Gastrocnemius medialis (tissue), 4 donors: ENCODE measurements around the gene OSBPL10.

Source experiments
- POLR2A ChIP-seq, 2 donors: fragments of 450-650 bp; IDR thresholded peaks; one replicate each; pipeline ENCODE4 v1.6.1; 2017; ENCODE audit warnings: antibody characterized with exemption in 2 of 2, mild to moderate bottlenecking in 2 of 2, moderate library complexity in 2 of 2
- TF ChIP-seq, protein P1 (sequence below), 5 experiments: fragments of 450-650 bp in 3 of 5; fragments of 200-600 bp in 2 of 5; sonication (generic) in 2 of 5; IDR thresholded peaks in 4 of 5; conservative IDR thresholded peaks in 1 of 5; 1 replicate in 4 of 5; 2 replicates in 1 of 5; pipeline ENCODE4 v1.5.1; 2016 to 2019; ENCODE audit warnings: antibody characterized with exemption in 5 of 5, mild to moderate bottlenecking in 3 of 5, moderate library complexity in 3 of 5

GRCh38 chr3:31829010-31829409, 152.1 kb downstream of the OSBPL10 start:
- TF ChIP-seq, protein P1, sequence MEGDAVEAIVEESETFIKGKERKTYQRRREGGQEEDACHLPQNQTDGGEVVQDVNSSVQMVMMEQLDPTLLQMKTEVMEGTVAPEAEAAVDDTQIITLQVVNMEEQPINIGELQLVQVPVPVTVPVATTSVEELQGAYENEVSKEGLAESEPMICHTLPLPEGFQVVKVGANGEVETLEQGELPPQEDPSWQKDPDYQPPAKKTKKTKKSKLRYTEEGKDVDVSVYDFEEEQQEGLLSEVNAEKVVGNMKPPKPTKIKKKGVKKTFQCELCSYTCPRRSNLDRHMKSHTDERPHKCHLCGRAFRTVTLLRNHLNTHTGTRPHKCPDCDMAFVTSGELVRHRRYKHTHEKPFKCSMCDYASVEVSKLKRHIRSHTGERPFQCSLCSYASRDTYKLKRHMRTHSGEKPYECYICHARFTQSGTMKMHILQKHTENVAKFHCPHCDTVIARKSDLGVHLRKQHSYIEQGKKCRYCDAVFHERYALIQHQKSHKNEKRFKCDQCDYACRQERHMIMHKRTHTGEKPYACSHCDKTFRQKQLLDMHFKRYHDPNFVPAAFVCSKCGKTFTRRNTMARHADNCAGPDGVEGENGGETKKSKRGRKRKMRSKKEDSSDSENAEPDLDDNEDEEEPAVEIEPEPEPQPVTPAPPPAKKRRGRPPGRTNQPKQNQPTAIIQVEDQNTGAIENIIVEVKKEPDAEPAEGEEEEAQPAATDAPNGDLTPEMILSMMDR (IDR thresholded peaks at IDR 0.05 in 4 of 5, conservative IDR thresholded peaks at IDR 0.05 in 1 of 5) = no peak
- TF ChIP-seq POLR2A (IDR thresholded peaks at IDR 0.05) = no peak
